COLO668 (cell line): Measurements from ENCODE around the gene NEXN.

Source experiments
- DNase-seq: peaks from one replicate; lab custom pipeline; 2025; ENCODE audit not compliant: unreplicated experiment; lab: John Stamatoyannopoulos, UW

NEXN gene

GRCh38 chr1:77888081-77888780 is at the start of gene NEXN:
Gene NEXN (plus strand): TSS chr1:77888624. CDS start chr1:77916107, 27,483 bp downstream.
- DNase-seq = peak; percentile 68

DNA sequence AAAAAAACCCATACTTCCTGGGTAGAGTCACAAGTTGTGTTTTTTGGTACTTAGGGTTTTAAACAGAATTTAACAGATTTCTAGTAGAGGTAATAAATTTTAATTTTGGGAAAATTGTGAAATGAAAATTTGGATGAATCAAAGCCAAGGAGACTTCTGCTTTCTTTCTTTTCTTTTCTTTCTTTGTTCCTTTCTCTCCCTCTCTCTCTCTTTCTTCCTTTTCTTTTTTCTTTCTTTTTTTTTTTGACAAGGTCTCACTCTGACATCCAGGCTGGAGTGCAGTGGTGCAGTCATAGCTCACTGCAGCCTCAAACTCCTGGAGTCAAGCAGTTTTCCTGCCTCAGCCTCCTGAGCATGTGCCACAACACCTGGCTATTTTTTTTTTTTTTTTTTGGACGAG is 46.9 kb upstream of the NEXN start:
- DNase-seq = no peak

DNA sequence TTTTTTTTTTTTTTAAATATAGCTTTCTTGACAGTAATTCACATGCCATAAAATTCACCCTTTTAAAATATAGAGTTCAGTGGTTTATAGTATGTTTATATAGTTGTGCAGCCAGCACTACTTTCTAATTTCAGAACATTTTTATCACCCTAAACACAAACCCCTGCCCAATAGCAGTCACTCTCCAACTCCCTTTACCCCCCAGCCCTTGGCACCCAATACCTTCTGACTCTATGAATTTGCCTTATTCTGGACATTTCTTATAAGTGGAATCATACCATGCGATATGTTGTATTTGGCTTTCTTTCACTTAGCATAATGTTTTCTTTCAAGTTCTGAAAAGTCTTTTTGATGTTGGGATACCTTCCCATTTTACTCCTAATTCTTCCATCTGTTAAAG is 42.5 kb upstream of the NEXN start:
- no peak for DNase-seq

- no peak for DNase-seq
Measured at GRCh38 chr1:77846966-77847365, 41.5 kb upstream of the NEXN start.

DNA sequence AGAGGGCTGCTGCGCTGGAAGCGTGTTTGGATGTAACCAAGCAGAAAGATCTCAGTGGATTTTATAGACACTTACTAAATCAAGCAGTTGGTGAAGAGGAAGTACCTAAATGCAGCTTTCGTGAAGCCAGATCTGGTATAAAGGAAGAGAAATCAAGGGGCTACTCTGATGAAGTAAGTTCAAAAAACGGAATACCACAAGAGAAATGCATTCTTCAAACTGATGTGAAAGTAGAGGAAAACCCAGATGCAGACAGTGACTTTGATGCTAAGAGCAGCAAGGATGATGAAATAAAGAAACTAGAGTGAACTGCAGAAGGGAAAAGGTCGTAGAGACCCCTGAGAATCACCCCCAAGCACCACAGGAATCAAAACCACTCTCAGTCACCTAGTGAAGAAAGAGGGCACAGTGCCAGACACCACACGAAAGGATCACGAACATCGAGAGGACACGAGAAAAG is 40.8 kb upstream of the NEXN start:
- no peak for DNase-seq

DNA sequence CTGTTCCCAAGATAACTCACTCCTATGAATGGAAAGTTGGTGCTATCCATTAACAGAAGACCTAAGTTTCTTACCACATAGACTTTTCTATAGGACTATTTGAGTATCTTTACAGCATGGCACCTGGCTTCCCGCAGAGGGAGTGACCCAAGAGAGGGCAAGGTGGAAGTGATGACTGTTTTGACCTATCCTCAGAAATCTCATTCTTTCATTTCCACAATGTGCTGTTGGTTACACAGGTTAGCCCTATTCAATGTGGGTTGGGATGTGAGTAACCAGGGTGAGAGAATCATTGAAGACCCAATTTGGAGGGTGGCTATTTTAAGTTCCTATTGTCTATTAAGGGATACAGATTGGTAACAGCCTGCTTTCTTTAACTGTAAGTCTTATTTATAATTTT is 38.3 kb upstream of the NEXN start:
- no peak for DNase-seq

DNA sequence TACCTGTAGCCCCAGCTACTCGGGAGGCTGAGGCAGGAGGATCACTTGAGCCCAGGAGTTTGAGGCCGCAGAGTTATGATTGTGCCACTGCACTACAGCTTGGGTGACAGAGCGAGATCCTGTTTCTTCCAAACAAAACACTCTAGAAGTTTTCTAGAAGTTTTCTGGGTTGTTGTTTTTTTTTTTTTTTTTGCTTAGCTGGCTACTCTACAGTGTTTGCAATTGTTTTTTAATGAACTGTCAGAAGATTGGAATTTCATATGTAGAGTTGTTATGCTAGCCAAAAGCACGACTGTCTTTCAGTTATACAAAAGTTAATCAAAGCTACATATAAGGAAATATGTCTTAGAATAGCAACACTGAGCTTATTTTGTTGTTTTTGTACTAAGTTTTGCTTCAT is 30.9 kb upstream of the NEXN start:
- DNase-seq = no peak

GRCh38 chr1:77858725-77859124 is 29.7 kb upstream of the NEXN start:
- DNase-seq = no peak

- DNase-seq = no peak
Measured at GRCh38 chr1:77859248-77859647, 29.2 kb upstream of the NEXN start.

DNA sequence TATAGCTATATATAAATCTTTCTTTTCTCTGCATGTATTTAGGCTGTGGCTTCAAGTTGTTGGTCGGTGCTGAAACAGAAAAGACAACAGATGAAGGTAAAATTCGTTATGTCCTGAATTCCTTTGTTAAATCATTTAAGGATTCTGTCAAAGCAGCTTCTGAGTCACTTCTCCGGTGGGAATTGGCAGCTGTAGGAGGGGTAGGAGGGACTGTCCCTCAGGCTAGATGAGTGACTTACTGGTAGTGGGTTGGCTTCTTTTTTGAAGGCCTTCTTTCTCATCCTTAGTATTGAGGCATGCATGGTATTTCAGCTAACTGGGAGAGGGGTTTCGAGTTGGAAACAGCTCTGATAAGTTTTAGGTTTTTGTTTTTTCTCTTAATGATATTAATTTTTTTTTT is 22.1 kb upstream of the NEXN start:
- no peak for DNase-seq

DNA sequence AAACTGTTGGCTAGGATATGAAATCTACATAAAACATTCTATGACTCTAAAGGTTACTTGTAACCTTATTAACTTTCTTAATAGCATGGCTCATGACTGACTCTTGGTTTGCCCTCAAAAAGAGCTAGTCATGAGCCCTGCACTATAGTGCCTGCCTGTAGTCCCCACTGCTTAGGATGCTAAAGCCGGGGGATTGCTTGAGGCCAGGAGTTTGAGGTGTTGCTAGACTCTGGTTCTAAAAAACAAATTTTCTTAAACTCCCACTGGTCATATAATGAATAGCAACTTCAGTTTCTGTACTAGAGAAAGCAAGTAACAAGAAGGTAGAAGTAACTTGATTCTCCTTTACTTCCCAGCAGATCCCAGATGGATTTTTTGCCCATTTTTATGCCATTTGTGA is 15.8 kb upstream of the NEXN start:
- no peak for DNase-seq

DNA sequence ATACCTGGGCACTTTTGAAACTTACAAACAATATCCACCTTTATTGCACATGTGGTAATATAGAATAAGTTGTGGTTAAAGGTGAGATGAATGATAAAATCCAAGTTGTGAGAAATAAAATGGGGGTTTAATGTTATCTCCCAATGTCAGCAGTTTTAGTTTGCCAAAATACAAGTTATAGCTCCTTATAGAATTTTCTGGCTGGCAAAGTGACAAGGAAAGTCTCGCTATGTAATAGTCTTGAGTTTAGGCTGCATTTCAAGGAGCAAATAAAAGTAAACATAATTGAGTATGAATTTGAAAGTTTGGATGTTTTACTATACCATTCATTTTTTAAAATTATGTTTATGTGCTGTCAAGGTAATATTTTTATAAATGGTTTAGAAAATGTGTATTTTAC is 15.0 kb upstream of the NEXN start:
- no peak for DNase-seq

DNA sequence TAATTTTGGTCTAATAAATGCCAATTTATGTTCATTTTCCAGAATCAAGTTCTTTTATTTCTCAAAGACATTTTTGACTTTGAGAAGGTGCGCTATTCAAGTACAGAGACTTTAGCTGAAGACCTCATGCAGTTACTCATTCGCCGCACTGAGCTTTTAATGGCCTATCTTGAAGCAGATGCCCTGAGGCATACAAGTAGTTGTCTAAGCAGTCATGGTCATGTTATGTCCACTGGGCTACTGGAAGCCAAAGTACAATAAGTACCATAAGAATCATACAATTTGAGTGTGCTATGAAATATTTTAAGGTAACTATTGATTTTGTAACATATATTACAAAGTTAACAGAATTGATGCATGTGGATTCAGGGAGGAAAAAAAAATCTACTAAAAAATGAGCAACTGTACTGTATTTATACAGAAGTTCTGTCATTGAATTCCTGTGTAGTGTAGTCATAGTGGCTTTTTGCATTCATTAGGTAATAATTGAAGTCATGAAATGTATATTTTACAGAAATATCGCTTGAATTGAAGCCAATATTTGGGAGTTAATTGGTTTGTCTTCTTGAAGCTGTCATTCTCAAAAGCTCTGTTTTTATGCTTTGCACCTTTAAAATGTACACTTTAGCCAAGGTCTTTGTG is 13.5 kb upstream of the NEXN start:
- no peak for DNase-seq

DNA sequence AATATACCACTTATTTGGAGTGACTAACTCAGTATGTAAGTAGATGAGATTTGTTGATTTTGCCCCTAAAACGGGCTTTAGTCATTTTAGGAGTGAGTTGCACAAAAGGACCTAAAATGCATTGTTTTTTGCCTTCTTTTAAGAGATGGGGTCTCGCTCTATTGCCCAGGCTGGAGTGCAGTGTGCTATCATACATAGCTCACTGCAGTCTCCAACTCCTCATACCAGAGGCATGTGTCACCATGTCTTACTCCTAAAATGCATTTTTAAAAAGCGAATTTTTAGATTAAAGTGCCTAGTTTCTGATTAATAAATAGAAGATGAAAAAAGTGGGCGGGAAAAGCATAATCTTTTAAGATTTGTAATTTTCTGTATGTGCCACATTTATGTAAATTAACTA is 11.5 kb upstream of the NEXN start:
- DNase-seq = no peak

- DNase-seq = no peak
Measured at GRCh38 chr1:77881061-77881460, 7.4 kb upstream of the NEXN start.

GRCh38 chr1:77882411-77882810 is 6.0 kb upstream of the NEXN start:
- DNase-seq = no peak

DNA sequence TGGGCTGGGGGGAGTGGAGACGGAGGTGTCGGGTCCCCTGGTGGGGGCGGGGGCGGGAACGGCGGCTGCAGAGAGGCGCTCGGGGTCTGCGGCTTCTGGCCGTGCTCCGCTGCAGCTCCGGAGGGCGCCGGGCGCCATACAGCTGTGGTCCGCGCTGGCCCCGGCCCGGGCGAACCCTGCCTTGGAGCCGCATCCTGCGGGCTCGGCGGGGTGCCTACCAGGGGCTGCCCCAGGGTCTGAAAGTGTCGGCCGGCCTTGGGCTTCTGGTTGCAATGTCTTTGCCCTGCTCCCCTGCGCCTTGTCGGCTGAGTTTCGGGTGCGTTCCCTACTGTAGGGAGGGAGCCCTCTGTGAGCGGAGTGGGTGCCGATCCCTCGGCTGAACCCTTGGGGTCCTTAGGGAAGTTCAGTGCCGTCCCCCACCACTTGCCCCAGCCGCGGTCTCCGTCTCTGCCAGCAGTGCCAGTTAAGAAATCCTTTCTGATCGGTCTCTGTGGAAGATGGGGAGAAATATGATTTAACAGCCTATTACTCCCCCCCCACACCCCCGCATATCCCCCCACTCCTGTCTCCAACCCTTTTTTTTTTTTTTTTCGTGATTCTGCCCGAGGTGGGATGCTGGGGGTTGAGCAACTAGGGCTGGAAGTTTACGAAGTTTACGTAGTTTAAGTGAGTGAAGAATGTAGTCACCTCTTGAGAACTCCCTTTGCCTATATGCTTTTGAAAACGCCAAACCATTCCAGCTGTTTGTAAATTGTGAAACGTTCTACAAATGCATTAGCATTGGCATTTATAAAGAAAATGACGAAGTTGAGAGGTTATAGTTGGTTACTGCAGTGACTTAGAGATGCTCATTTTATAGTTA is 588 bp downstream of the NEXN start:
- peak; percentile 74 for DNase-seq

DNA sequence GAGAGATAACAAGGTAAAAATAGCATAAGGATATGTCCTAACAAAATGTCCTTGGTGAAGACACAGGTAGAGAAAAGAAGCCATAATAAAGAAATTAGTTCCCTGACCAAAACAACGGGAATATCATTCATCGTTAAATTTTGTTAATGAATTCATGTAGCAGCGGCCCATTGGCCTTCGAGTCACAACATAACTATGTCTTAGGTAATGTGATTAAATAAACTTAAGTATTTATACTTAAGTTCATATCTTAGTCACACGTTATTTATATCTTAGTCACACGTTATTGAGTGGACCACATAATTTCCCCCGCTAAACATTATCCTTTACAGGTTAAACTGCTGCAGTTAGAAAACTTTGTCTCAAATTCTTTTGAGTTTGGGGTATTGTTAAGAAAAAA is 1.2 kb downstream of the NEXN start:
- DNase-seq = no peak

GRCh38 chr1:77891200-77891599 is 2.8 kb downstream of the NEXN start:
- DNase-seq = no peak

DNA sequence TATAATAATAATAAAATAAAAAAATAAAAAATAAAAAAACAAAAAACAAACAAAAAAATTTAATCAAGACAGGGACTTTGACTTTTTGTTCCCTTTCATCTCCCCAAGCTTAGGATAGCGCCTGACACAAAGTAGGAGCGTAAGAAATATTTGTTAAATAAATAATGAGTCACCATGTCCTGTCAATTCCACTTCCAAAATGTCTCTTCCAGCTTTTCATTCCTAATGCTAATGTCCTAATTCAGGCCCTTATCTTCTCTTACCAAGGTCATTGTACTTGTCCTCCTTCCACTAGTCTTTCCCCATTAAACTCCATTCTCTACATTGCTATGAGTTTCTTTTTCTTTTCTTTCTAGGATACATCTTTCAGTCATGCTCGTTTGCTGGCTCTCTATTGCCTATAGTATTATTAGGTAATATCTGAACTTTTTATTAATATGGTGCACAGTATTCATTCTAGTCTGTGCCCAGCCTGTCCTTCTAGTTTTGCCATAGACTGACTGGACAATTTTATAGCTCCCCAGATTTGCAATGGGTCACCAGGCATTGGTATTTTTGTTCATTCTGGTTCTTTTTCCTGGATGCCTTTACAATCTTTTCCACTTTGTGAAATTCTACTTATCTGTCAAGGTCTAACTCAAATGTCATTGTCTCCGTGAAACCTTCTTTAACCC is 11.4 kb downstream of the NEXN start:
- no peak for DNase-seq

- peak; percentile 43 for DNase-seq
Measured at GRCh38 chr1:77900687-77901293, 12.4 kb downstream of the NEXN start.
